H1 (cell line): ENCODE measurements around the gene S100A14. TPM values are rescaled to one million over a fixed set of nuclear protein-coding genes. Genes with fewer than 3 reads are reported as not detected.

Source experiments
- CTCF ChIA-PET: fragments of 300-600 bp; sonication (Branson Sonifier 250); formaldehyde crosslinking; loops from one replicate; lab custom pipeline; 2021; ENCODE audit not compliant: partially characterized antibody; lab: Charles Lee
- POLR2A ChIA-PET: fragments of 300-600 bp; sonication (Branson Sonifier 250); formaldehyde crosslinking; loops from one replicate; lab custom pipeline; 2021; ENCODE audit warnings: inconsistent platforms; ENCODE audit not compliant: partially characterized antibody; lab: Charles Lee
- DNase-seq, 2 experiments: peaks; one replicate each; pipeline versions ENCODE4 v3.0.0 to v3.0.0-alpha.2; 2010 to 2022; ENCODE audit warnings: low spot score in 2 of 2, low read depth in 1 of 2, mixed read lengths in 1 of 2
- FAIRE-seq: peaks from 2 replicates; lab custom pipeline; 2011; peaks lifted over from hg19 to GRCh38; lab: Jason Lieb, UNC
- H2AFZ ChIP-seq: 2 replicates; pipeline ENCODE4 v1.8.1; 2012; ENCODE audit warnings: low read length, inconsistent platforms
- H2AK5ac ChIP-seq: 2 replicates; pipeline ENCODE4 v1.6.1; 2013; ENCODE audit warnings: low read depth, low read length
- H2BK120ac ChIP-seq: replicated peaks from 2 replicates; pipeline ENCODE3; 2013; ENCODE audit warnings: low read depth, low read length, inconsistent platforms
- H2BK12ac ChIP-seq: 2 replicates; pipeline ENCODE4 v1.6.1; 2013; ENCODE audit warnings: low read depth, low read length
- H2BK15ac ChIP-seq: 2 replicates; pipeline ENCODE4 v1.6.1; 2013; ENCODE audit warnings: low read length
- H2BK20ac ChIP-seq: 2 replicates; pipeline ENCODE4 v1.6.1; 2013; ENCODE audit warnings: low read length
- H2BK5ac ChIP-seq: 2 replicates; pipeline ENCODE4 v1.6.1; 2013; ENCODE audit warnings: low read depth, low read length
- H3K14ac ChIP-seq: 2 replicates; pipeline ENCODE4 v1.6.1; 2013; ENCODE audit warnings: inconsistent platforms; ENCODE audit not compliant: insufficient read length
- H3K18ac ChIP-seq: 2 replicates; pipeline ENCODE4 v1.6.1; 2013; ENCODE audit warnings: low read length; ENCODE audit errors: extremely low read depth
- H3K23ac ChIP-seq: 2 replicates; pipeline ENCODE4 v1.6.1; 2013; ENCODE audit warnings: inconsistent platforms; ENCODE audit not compliant: insufficient read length
- H3K23me2 ChIP-seq: 2 replicates; pipeline ENCODE4 v1.6.1; 2013; ENCODE audit warnings: low read depth, low read length
- H3K27ac ChIP-seq: 2 replicates; pipeline ENCODE4 v1.6.1; 2011; ENCODE audit warnings: low read depth, low read length, inconsistent platforms
- H3K27me3 ChIP-seq, 4 experiments: replicated peaks in 1 of 4; 1 replicate in 1 of 4; 2 replicates in 3 of 4; pipeline versions ENCODE4 v1.6.1 to v1.8.1; 2011 to 2013; ENCODE audit warnings: low read length in 3 of 4, mild to moderate bottlenecking in 3 of 4, inconsistent platforms in 2 of 4, mixed read lengths in 2 of 4, moderate library complexity in 1 of 4; ENCODE audit not compliant: control insufficient read depth in 3 of 4, insufficient read depth in 3 of 4; ENCODE audit errors: extremely low read depth in 1 of 4
- H3K36me3 ChIP-seq, 4 experiments: 2 replicates each; pipeline versions ENCODE4 v1.6.1 to v1.8.1; 2011 to 2013; ENCODE audit warnings: mild to moderate bottlenecking in 4 of 4, low read length in 3 of 4, moderate library complexity in 2 of 4, control low read depth in 1 of 4, inconsistent platforms in 1 of 4; ENCODE audit not compliant: insufficient read depth in 4 of 4, control insufficient read depth in 2 of 4
- H3K4ac ChIP-seq: replicated peaks from 2 replicates; pipeline ENCODE3; 2013; ENCODE audit warnings: low read length, low read depth, mixed read lengths, inconsistent platforms; ENCODE audit not compliant: insufficient read length
- H3K4me1 ChIP-seq, 4 experiments: replicated peaks in 1 of 4; 1 replicate in 1 of 4; 2 replicates in 3 of 4; pipeline versions ENCODE4 v1.6.1 to v1.8.1; 2011 to 2013; ENCODE audit warnings: low read length in 3 of 4, inconsistent platforms in 2 of 4, mixed read lengths in 1 of 4; ENCODE audit not compliant: insufficient read depth in 4 of 4, control insufficient read depth in 3 of 4
- H3K4me2 ChIP-seq, 2 experiments: 2 replicates each; pipeline versions ENCODE4 v1.6.1 to v1.8.1; 2011 to 2013; ENCODE audit warnings: low read depth in 2 of 2, low read length in 2 of 2, control low read depth in 1 of 2, inconsistent platforms in 1 of 2, mild to moderate bottlenecking in 1 of 2; ENCODE audit not compliant: insufficient read depth in 1 of 2
- H3K4me3 ChIP-seq, 4 experiments: fragments of 200-600, 300-600 bp in 1 of 4; sonication (generic), shearing (Covaris generic), sonication (Bioruptor Twin) in 1 of 4; 2 replicates each; pipeline versions ENCODE4 v1.5.1 to v1.8.1; 2011 to 2016; ENCODE audit warnings: low read length in 4 of 4, low read depth in 3 of 4, control low read depth in 2 of 4, inconsistent platforms in 2 of 4, mild to moderate bottlenecking in 2 of 4, mixed read lengths in 1 of 4, moderate library complexity in 1 of 4; ENCODE audit not compliant: insufficient read depth in 2 of 4; ENCODE audit errors: extremely low read depth in 1 of 4
- H3K56ac ChIP-seq: replicated peaks from 2 replicates; pipeline ENCODE3; 2013; ENCODE audit warnings: low read depth, mild to moderate bottlenecking, mixed read lengths, low read length, inconsistent platforms; ENCODE audit not compliant: insufficient read length
- H3K79me1 ChIP-seq: 2 replicates; pipeline ENCODE4 v1.6.1; 2013; ENCODE audit warnings: low read depth, low read length, control low read depth
- H3K79me2 ChIP-seq, 2 experiments: 2 replicates each; pipeline versions ENCODE4 v1.6.1 to v1.8.1; 2012 to 2013; ENCODE audit warnings: low read length in 2 of 2, mild to moderate bottlenecking in 2 of 2, inconsistent platforms in 1 of 2; ENCODE audit not compliant: insufficient read depth in 2 of 2, control insufficient read depth in 1 of 2
- H3K9ac ChIP-seq, 4 experiments: replicated peaks in 1 of 4; 1 replicate in 1 of 4; 2 replicates in 3 of 4; pipeline versions ENCODE4 v1.6.1 to v1.8.1; 2011 to 2013; ENCODE audit warnings: low read depth in 3 of 4, low read length in 3 of 4, control low read depth in 2 of 4, mild to moderate bottlenecking in 2 of 4, moderate library complexity in 2 of 4, inconsistent platforms in 1 of 4; ENCODE audit errors: extremely low read depth in 1 of 4
- H3K9me3 ChIP-seq, 2 experiments: 2 replicates each; pipeline versions ENCODE4 v1.6.1 to v1.8.1; 2012 to 2013; ENCODE audit warnings: mild to moderate bottlenecking in 2 of 2, moderate library complexity in 2 of 2, control low read depth in 1 of 2, inconsistent platforms in 1 of 2, low read depth in 1 of 2, low read length in 1 of 2, mixed read lengths in 1 of 2; ENCODE audit not compliant: insufficient read depth in 2 of 2
- H4K20me1 ChIP-seq, 2 experiments: replicated peaks in 1 of 2; 2 replicates each; pipeline versions ENCODE3 to v1.8.1; 2011 to 2013; ENCODE audit warnings: inconsistent platforms in 2 of 2, low read length in 2 of 2, mild to moderate bottlenecking in 1 of 2; ENCODE audit not compliant: insufficient read depth in 2 of 2, control insufficient read depth in 1 of 2
- H4K5ac ChIP-seq: 2 replicates; pipeline ENCODE4 v1.6.1; 2013; ENCODE audit warnings: low read length, low read depth, mixed read lengths, inconsistent platforms; ENCODE audit not compliant: insufficient read length
- H4K8ac ChIP-seq: 2 replicates; pipeline ENCODE4 v1.8.0; 2013; ENCODE audit warnings: mild to moderate bottlenecking, moderate library complexity, low read length, inconsistent platforms; ENCODE audit not compliant: insufficient read depth; ENCODE audit errors: extremely low read depth
- H4K91ac ChIP-seq: replicated peaks from 2 replicates; pipeline ENCODE3; 2013; ENCODE audit warnings: low read length, mixed read lengths, inconsistent platforms; ENCODE audit not compliant: insufficient read length
- CEBPB ChIP-seq: IDR thresholded peaks from 2 replicates; pipeline ENCODE4 v1.6.1; 2012; ENCODE audit warnings: low read depth, low read length
- E2F6 ChIP-seq: IDR thresholded peaks from 2 replicates; pipeline ENCODE4 v1.6.1; 2012; ENCODE audit warnings: inconsistent platforms
- SIN3A ChIP-seq, 2 experiments: IDR thresholded peaks in 1 of 2; conservative IDR thresholded peaks in 1 of 2; 2 replicates each; pipeline ENCODE4 v1.6.1; 2011 to 2012; ENCODE audit warnings: low read length in 2 of 2, improper control_type of control experiment in 1 of 2, low read depth in 1 of 2, mild to moderate bottlenecking in 1 of 2
- SP1 ChIP-seq: IDR thresholded peaks from 2 replicates; pipeline ENCODE4 v1.6.1; 2011; ENCODE audit warnings: low read depth, low read length
- TAF1 ChIP-seq: IDR thresholded peaks from 2 replicates; pipeline ENCODE4 v1.6.1; 2011; ENCODE audit warnings: mild to moderate bottlenecking, low read depth, low read length
- ZNF274 ChIP-seq: IDR thresholded peaks from 2 replicates; pipeline ENCODE4 v1.7.0; 2012; ENCODE audit warnings: low read length, borderline replicate concordance; ENCODE audit errors: extremely low read depth
- WGBS, 2 experiments: shearing (Covaris generic) in 1 of 2; methylation state at CpG; one replicate each; pipeline versions ENCODE4 v1.1.6 to v1.1.7; 2013 to 2015; ENCODE audit warnings: low lambda C conversion rate in 2 of 2, mixed read lengths in 2 of 2, inconsistent platforms in 1 of 2, low coverage in 1 of 2, missing lambda C conversion rate in 1 of 2; ENCODE audit not compliant: insufficient replicate concordance in 2 of 2, insufficient coverage in 1 of 2, insufficient read length in 1 of 2; ENCODE audit errors: extremely low coverage in 1 of 2, missing lambda C conversion rate in 1 of 2; 5-methylcytosine and 5-hydroxymethylcytosine counted together
- long read RNA-seq, 2 experiments: library from RNA in 1 of 2; library from capped mRNA in 1 of 2; stranded (forward); transcript quantifications; one replicate each; pipeline ENCODE4 v2.0.0, GENCODE V29; 2021; ENCODE audit warnings: inconsistent platforms in 1 of 2
- polyA minus RNA-seq, 3 experiments: library from RNA; depleted of rRNA, polyadenylated mRNA; stranded (reverse); fragments of >200 nt; gene quantifications; 1 replicate in 2 of 3; 2 replicates in 1 of 3; pipeline ENCODE4 v1.2.3, GENCODE V29; 2011
- polyA plus RNA-seq, 7 experiments: library from polyadenylated mRNA; depleted of rRNA in 3 of 7; stranded (reverse) in 5 of 7; unstranded in 2 of 7; fragments of >200 nt in 5 of 7; fragments of 200-250 nt in 2 of 7; gene quantifications; 1 replicate in 5 of 7; 2 replicates in 1 of 7; 4 replicates in 1 of 7; pipeline versions ENCODE4 v1.2.1 to v1.2.3, GENCODE V29; 2011 to 2013; ENCODE audit warnings: missing spikeins in 2 of 7, mixed read lengths in 2 of 7
- total RNA-seq: library from RNA; stranded (reverse); fragmentation: NEBNext Ultra II Directional; extraction: Animal tissue kit (Norgen Biotek cat#: 25700); gene quantifications from 2 replicates; pipeline ENCODE4 v1.2.1, GENCODE V29; 2021

The S100A14 gene
- total RNA-seq (1.4 and 1.5 TPM in 2 replicates), polyA plus RNA-seq (2011; rRNA removed) (3.7 and 5.3 TPM in 2 replicates), polyA minus RNA-seq (2011; rRNA and poly(A)+ RNA removed) (0.63 and 3.6 TPM in 2 replicates)
- polyA plus RNA-seq (2011; cell fraction: cytosol; rRNA removed): 3.0 TPM
- 1.3 TPM for polyA plus RNA-seq (2011; cell fraction: nucleus; rRNA removed)
- 1.7 to 4.9 TPM (median 3.7 TPM) in 4 replicates for polyA plus RNA-seq (2012, experiment 1 of 2)
- 1.6 TPM for polyA plus RNA-seq (2012, experiment 2 of 2)
- 1.2 TPM for polyA plus RNA-seq (2013, experiment 1 of 2)
- polyA plus RNA-seq (2013, experiment 2 of 2): 1.6 TPM
- polyA minus RNA-seq (2011; cell fraction: cytosol; rRNA and poly(A)+ RNA removed): 2.6 TPM
- not detected for polyA minus RNA-seq (2011; cell fraction: nucleus; rRNA and poly(A)+ RNA removed)
- long read RNA-seq, experiment 1, partial matches to known transcripts: 0 of 2 reads
- long read RNA-seq, experiment 1, other reads (novel, unspliced or antisense): 1 of 2 reads
- long read RNA-seq, experiment 2, transcript S100A14-201 (4 exons, 1,058 nt): major isoform, 5 of 8 reads
- long read RNA-seq, experiment 2, partial matches to known transcripts: 2 of 8 reads
- long read RNA-seq, experiment 2, other reads (novel, unspliced or antisense): 1 of 8 reads

- Histone ChIP-seq H4K91ac (peak within 1 kb of the TSS; percentile 81), H4K5ac (no peak within 1 kb of the TSS), H3K4ac (no peak within 1 kb of the TSS), H2BK5ac (0 out of 2 replicates have a peak within 1 kb of the TSS, but pooled peaks have one; percentile 44), H3K9me3 (no peaks in the 10 kb centered on the region), H3K14ac (no peak within 1 kb of the TSS), H3K18ac (peak within 1 kb of the TSS; percentile 71), H3K27ac (no peak within 1 kb of the TSS), H2BK12ac (peak within 1 kb of the TSS; percentile 80; the same call in 1 of the 2 replicates), H2BK15ac (peak within 1 kb of the TSS; percentile 88; the same call in 1 of the 2 replicates), H3K79me2 (no peaks in the 10 kb centered on the region), H3K27me3 (no peaks in the 10 kb centered on the region; a peak in 1 of 7 replicates), H2AK5ac (peak within 1 kb of the TSS; percentile 40; the same call in 1 of the 2 replicates), H3K4me2 (no peak within 1 kb of the TSS), H4K20me1 (no peaks in the 10 kb centered on the region), H4K8ac (no peak within 1 kb of the TSS; the same call in none of the 2 replicates), H3K56ac (no peak within 1 kb of the TSS), H3K4me3 (no peak within 1 kb of the TSS), H3K23me2 (peaks cover 3% of the 10 kb centered on the region), H2BK120ac (no peak within 1 kb of the TSS), H3K4me1 (peaks cover 0 to 21% (median 11%) of the 10 kb centered on the region in 4 experiments; a peak in 6 of 7 replicates), H3K36me3 (peaks cover 0 to 6% (median 0%) of the 10 kb centered on the region in 4 experiments; a peak in 4 of 8 replicates), H2BK20ac (peak within 1 kb of the TSS; percentile 72), H2AFZ (no peak within 1 kb of the TSS), H3K79me1 (no peaks in the 10 kb centered on the region), H3K23ac (no peak within 1 kb of the TSS), H3K9ac (no peak within 1 kb of the TSS)
- TF ChIP-seq CEBPB (no peak), E2F6 (no peak), SP1 (no peak), SIN3A (conservative IDR thresholded peaks at IDR 0.05 in 1 of 2, IDR thresholded peaks at IDR 0.05 in 1 of 2; ENCODE audit: low read depth in 1 of 2, low read length in 2 of 2) (no peak), TAF1 (0 out of 2 replicates have a peak, but pooled peaks have one; percentile 21), ZNF274 (no peak)
- CTCF ChIA-PET: interaction anchor here (0.6 to 15.9 kb wide), 20 partner anchors 9 to 263 kb away, joined by 3 to 224 read pairs (median 6); partner anchors contain the start of genes S100A1, S100A13, S100A2 and S100A6
- FAIRE-seq (no peak), DNase-seq (no peak)
- POLR2A ChIA-PET: interaction anchor here (0.5 to 15.3 kb wide), 4 partner anchors 12 to 83 kb away, joined by 3 to 261 read pairs (median 4); partner anchors contain the start of genes CHTOP, S100A1 and S100A13
- 72% methylated on average over 9 of the region's 10 CpGs; no CpG with 5 or more reads in 1 of the 2 experiments for WGBS, 2 experiments
These were observed at the start of gene S100A14 for GRCh38 chr1:153616144-153616916. Gene S100A14 (minus strand): TSS chr1:153616325. CDS start chr1:153615858, 467 bp downstream.
